GM12878 (cell line): Measurements from ENCODE around the gene EMP3. TPM values are rescaled to one million over a fixed set of nuclear protein-coding genes. Genes with fewer than 3 reads are reported as not detected.

ENCODE experiments used
- polyA plus RNA-seq, 11 experiments: library from polyadenylated mRNA; depleted of rRNA in 4 of 11; unstranded in 6 of 11; stranded (reverse) in 5 of 11; fragments of >200 nt; fragmentation: Nextera tagmentation in 4 of 11; fragmentation: Illumina TruSeq in 1 of 11; extraction: Ambion mirVana in 4 of 11; extraction: Trizol in 1 of 11; gene quantifications; 1 replicate in 1 of 11; 2 replicates in 10 of 11; pipeline versions ENCODE4 v1.2.1 to v1.2.3, GENCODE V29; 2011 to 2016; ENCODE audit warnings: inconsistent platforms in 2 of 11, missing spikeins in 2 of 11, low read depth in 1 of 11
- total RNA-seq, 4 experiments: library from RNA; depleted of rRNA in 3 of 4; stranded (reverse); fragments of >200 nt in 3 of 4; fragmentation: Illumina TruSeq in 1 of 4; extraction: Trizol in 1 of 4; gene quantifications; 2 replicates each; pipeline versions ENCODE4 v1.2.1 to v1.2.3, GENCODE V29; 2013 to 2021

EMP3 gene
- total and polyA plus RNA-seq, 10 of the 15 experiments (the other 5 are each of a cell fraction or from before 2014, with no cell fraction given): 53.2 to 224 (median 134) TPM

Other genes with a start within 250 kb of the EMP3 start
Only the 7 nearest of the 14 such genes appear.
- gene CARD8, start 69.6 kb upstream of the EMP3 start, total RNA-seq (2014; rRNA removed): 39.4 and 39.8 TPM in 2 replicates
- 52.5 and 63.7 TPM in 2 replicates for gene CARD8, start 69.6 kb upstream of the EMP3 start, total RNA-seq (2014; rRNA removed; fragmentation: Illumina TruSeq; extraction: Trizol)
- 47.2 and 48.2 TPM in 2 replicates for gene CARD8, start 69.6 kb upstream of the EMP3 start, total RNA-seq (2021)
- gene CARD8, start 69.6 kb upstream of the EMP3 start, polyA plus RNA-seq (2011; rRNA removed): 56.5 and 66.1 TPM in 2 replicates
- gene CARD8, start 69.6 kb upstream of the EMP3 start, polyA plus RNA-seq (2014; fragmentation: Illumina TruSeq; extraction: Trizol): 69.8 and 91.0 TPM in 2 replicates
- 10 to 100 TPM; 41.7 to 44.0 TPM for gene CARD8, start 69.6 kb upstream of the EMP3 start, polyA plus RNA-seq (2014; fragmentation: Nextera tagmentation; extraction: Ambion mirVana)
- gene CARD8, start 69.6 kb upstream of the EMP3 start, polyA plus RNA-seq (2014; rRNA removed): 41.4 and 49.2 TPM in 2 replicates
- gene CARD8, start 69.6 kb upstream of the EMP3 start, polyA plus RNA-seq (2016; fragmentation: Nextera tagmentation; extraction: Ambion mirVana): 10 to 100 TPM; 42.3 to 43.2 TPM
- gene ZNF114, start 55.5 kb upstream of the EMP3 start, total RNA-seq (2014; rRNA removed): 5.0 TPM in 2 replicates
- gene ZNF114, start 55.5 kb upstream of the EMP3 start, total RNA-seq (2014; rRNA removed; fragmentation: Illumina TruSeq; extraction: Trizol): 6.1 TPM in 2 replicates
- 2.9 and 5.7 TPM in 2 replicates for gene ZNF114, start 55.5 kb upstream of the EMP3 start, total RNA-seq (2021)
- gene ZNF114, start 55.5 kb upstream of the EMP3 start, polyA plus RNA-seq (2011; rRNA removed): 0.09 TPM in 1 of 2 replicates, not detected in the other
- gene ZNF114, start 55.5 kb upstream of the EMP3 start, polyA plus RNA-seq (2014; fragmentation: Illumina TruSeq; extraction: Trizol): 5.6 and 5.7 TPM in 2 replicates
- 1 to 10 TPM; 1.0 to 2.0 TPM for gene ZNF114, start 55.5 kb upstream of the EMP3 start, polyA plus RNA-seq (2014; fragmentation: Nextera tagmentation; extraction: Ambion mirVana)
- 3.5 and 3.8 TPM in 2 replicates for gene ZNF114, start 55.5 kb upstream of the EMP3 start, polyA plus RNA-seq (2014; rRNA removed)
- 1 to 10 TPM; 4.9 to 5.7 TPM for gene ZNF114, start 55.5 kb upstream of the EMP3 start, polyA plus RNA-seq (2016; fragmentation: Nextera tagmentation; extraction: Ambion mirVana)
- gene TMEM143, start 38.4 kb downstream of the EMP3 start, total RNA-seq (2014; rRNA removed): 9.2 and 9.3 TPM in 2 replicates
- gene TMEM143, start 38.4 kb downstream of the EMP3 start, total RNA-seq (2014; rRNA removed; fragmentation: Illumina TruSeq; extraction: Trizol): 3.1 and 4.7 TPM in 2 replicates
- 15.6 and 17.2 TPM in 2 replicates for gene TMEM143, start 38.4 kb downstream of the EMP3 start, total RNA-seq (2021)
- 6.4 and 11.0 TPM in 2 replicates for gene TMEM143, start 38.4 kb downstream of the EMP3 start, polyA plus RNA-seq (2011; rRNA removed)
- 3.3 and 7.0 TPM in 2 replicates for gene TMEM143, start 38.4 kb downstream of the EMP3 start, polyA plus RNA-seq (2014; fragmentation: Illumina TruSeq; extraction: Trizol)
- gene TMEM143, start 38.4 kb downstream of the EMP3 start, polyA plus RNA-seq (2014; fragmentation: Nextera tagmentation; extraction: Ambion mirVana): 1 to 10 TPM; 1.5 to 2.4 TPM
- 14.0 and 16.1 TPM in 2 replicates for gene TMEM143, start 38.4 kb downstream of the EMP3 start, polyA plus RNA-seq (2014; rRNA removed)
- gene TMEM143, start 38.4 kb downstream of the EMP3 start, polyA plus RNA-seq (2016; fragmentation: Nextera tagmentation; extraction: Ambion mirVana): 10 to 100 TPM; 19.3 to 19.5 TPM
- gene SYNGR4, start 38.8 kb downstream of the EMP3 start, total RNA-seq (2014; rRNA removed): not detected in 2 replicates
- 0.18 TPM in 1 of 2 replicates, not detected in the other for gene SYNGR4, start 38.8 kb downstream of the EMP3 start, total RNA-seq (2014; rRNA removed; fragmentation: Illumina TruSeq; extraction: Trizol)
- gene SYNGR4, start 38.8 kb downstream of the EMP3 start, total RNA-seq (2021): 0.21 and 0.35 TPM in 2 replicates
- gene SYNGR4, start 38.8 kb downstream of the EMP3 start, polyA plus RNA-seq (2011; rRNA removed): 0.14 TPM in 1 of 2 replicates, not detected in the other
- not detected in 2 replicates for gene SYNGR4, start 38.8 kb downstream of the EMP3 start, polyA plus RNA-seq (2014; fragmentation: Illumina TruSeq; extraction: Trizol)
- not detected for gene SYNGR4, start 38.8 kb downstream of the EMP3 start, polyA plus RNA-seq (2014; fragmentation: Nextera tagmentation; extraction: Ambion mirVana)
- gene SYNGR4, start 38.8 kb downstream of the EMP3 start, polyA plus RNA-seq (2014; rRNA removed): 0.08 and 0.29 TPM in 2 replicates
- under 1 TPM in 1 of 2 experiments, not detected in 1; 0.72 TPM for gene SYNGR4, start 38.8 kb downstream of the EMP3 start, polyA plus RNA-seq (2016; fragmentation: Nextera tagmentation; extraction: Ambion mirVana)
- gene KDELR1, start 66.0 kb downstream of the EMP3 start, total RNA-seq (2014; rRNA removed): 34.8 and 35.9 TPM in 2 replicates
- gene KDELR1, start 66.0 kb downstream of the EMP3 start, total RNA-seq (2014; rRNA removed; fragmentation: Illumina TruSeq; extraction: Trizol): 25.2 and 26.8 TPM in 2 replicates
- 70.7 and 71.0 TPM in 2 replicates for gene KDELR1, start 66.0 kb downstream of the EMP3 start, total RNA-seq (2021)
- 24.5 and 52.5 TPM in 2 replicates for gene KDELR1, start 66.0 kb downstream of the EMP3 start, polyA plus RNA-seq (2011; rRNA removed)
- 52.3 and 67.3 TPM in 2 replicates for gene KDELR1, start 66.0 kb downstream of the EMP3 start, polyA plus RNA-seq (2014; fragmentation: Illumina TruSeq; extraction: Trizol)
- 10 to 100 TPM in 1 of 2 experiments, 1 to 10 TPM in 1; 2.3 to 13.2 TPM for gene KDELR1, start 66.0 kb downstream of the EMP3 start, polyA plus RNA-seq (2014; fragmentation: Nextera tagmentation; extraction: Ambion mirVana)
- 38.0 and 44.6 TPM in 2 replicates for gene KDELR1, start 66.0 kb downstream of the EMP3 start, polyA plus RNA-seq (2014; rRNA removed)
- 10 to 100 TPM; 54.3 to 59.1 TPM for gene KDELR1, start 66.0 kb downstream of the EMP3 start, polyA plus RNA-seq (2016; fragmentation: Nextera tagmentation; extraction: Ambion mirVana)
- 0.05 and 0.06 TPM in 2 replicates for gene GRIN2D, start 68.1 kb downstream of the EMP3 start, total RNA-seq (2014; rRNA removed)
- gene GRIN2D, start 68.1 kb downstream of the EMP3 start, total RNA-seq (2014; rRNA removed; fragmentation: Illumina TruSeq; extraction: Trizol): 0.05 TPM in 1 of 2 replicates, not detected in the other
- 0.32 and 0.38 TPM in 2 replicates for gene GRIN2D, start 68.1 kb downstream of the EMP3 start, total RNA-seq (2021)
- 0.03 TPM in 2 replicates for gene GRIN2D, start 68.1 kb downstream of the EMP3 start, polyA plus RNA-seq (2011; rRNA removed)
- 0.07 TPM in 1 of 2 replicates, not detected in the other for gene GRIN2D, start 68.1 kb downstream of the EMP3 start, polyA plus RNA-seq (2014; fragmentation: Illumina TruSeq; extraction: Trizol)
- not detected for gene GRIN2D, start 68.1 kb downstream of the EMP3 start, polyA plus RNA-seq (2014; fragmentation: Nextera tagmentation; extraction: Ambion mirVana)
- 0.03 and 0.04 TPM in 2 replicates for gene GRIN2D, start 68.1 kb downstream of the EMP3 start, polyA plus RNA-seq (2014; rRNA removed)
- gene GRIN2D, start 68.1 kb downstream of the EMP3 start, polyA plus RNA-seq (2016; fragmentation: Nextera tagmentation; extraction: Ambion mirVana): under 1 TPM; 0.03 TPM
- gene GRWD1, start 120.4 kb downstream of the EMP3 start, total RNA-seq (2014; rRNA removed): 26.5 and 30.6 TPM in 2 replicates
- gene GRWD1, start 120.4 kb downstream of the EMP3 start, total RNA-seq (2014; rRNA removed; fragmentation: Illumina TruSeq; extraction: Trizol): 22.4 and 30.9 TPM in 2 replicates
- 75.8 and 79.0 TPM in 2 replicates for gene GRWD1, start 120.4 kb downstream of the EMP3 start, total RNA-seq (2021)
- gene GRWD1, start 120.4 kb downstream of the EMP3 start, polyA plus RNA-seq (2011; rRNA removed): 17.4 and 26.4 TPM in 2 replicates
- 9.2 and 14.0 TPM in 2 replicates for gene GRWD1, start 120.4 kb downstream of the EMP3 start, polyA plus RNA-seq (2014; fragmentation: Illumina TruSeq; extraction: Trizol)
- gene GRWD1, start 120.4 kb downstream of the EMP3 start, polyA plus RNA-seq (2014; fragmentation: Nextera tagmentation; extraction: Ambion mirVana): 1 to 10 TPM; 1.4 to 3.0 TPM
- gene GRWD1, start 120.4 kb downstream of the EMP3 start, polyA plus RNA-seq (2014; rRNA removed): 44.6 and 46.5 TPM in 2 replicates
- 100 to 1,000 TPM; 103 TPM for gene GRWD1, start 120.4 kb downstream of the EMP3 start, polyA plus RNA-seq (2016; fragmentation: Nextera tagmentation; extraction: Ambion mirVana)